PFSK-1 (cell line): ENCODE measurements around the gene DIP2C.

ENCODE experiments used
- FOXP2 ChIP-seq: optimal IDR thresholded peaks from 2 replicates; pipeline ENCODE3; 2011; ENCODE audit warnings: borderline replicate concordance, control low read depth, inconsistent platforms; ENCODE audit not compliant: insufficient read depth; ENCODE audit errors: extremely low read length, extremely low read depth
- POLR2AphosphoS5 ChIP-seq: IDR thresholded peaks from 2 replicates; pipeline ENCODE4 v1.6.1; 2012; ENCODE audit warnings: low read depth, mild to moderate bottlenecking, control low read depth, low read length, moderate library complexity
- SIN3A ChIP-seq: IDR thresholded peaks from 2 replicates; pipeline ENCODE4 v1.6.1; 2012; ENCODE audit warnings: mild to moderate bottlenecking, low read length, moderate library complexity, borderline replicate concordance; ENCODE audit not compliant: insufficient read depth
- TAF1 ChIP-seq: IDR thresholded peaks from 2 replicates; pipeline ENCODE4 v1.6.1; 2012; ENCODE audit warnings: low read length, control low read depth, borderline replicate concordance; ENCODE audit not compliant: insufficient read depth
- TF ChIP-seq, protein P1 (sequence below), 2 experiments: IDR thresholded peaks; 2 replicates each; pipeline versions ENCODE4 v1.6.1 to v1.8.0; 2011 to 2012; ENCODE audit warnings: low read depth in 2 of 2, low read length in 2 of 2, control low read depth in 1 of 2, inconsistent platforms in 1 of 2, mild to moderate bottlenecking in 1 of 2, moderate library complexity in 1 of 2; ENCODE audit not compliant: insufficient read depth in 1 of 2

The DIP2C gene

DNA sequence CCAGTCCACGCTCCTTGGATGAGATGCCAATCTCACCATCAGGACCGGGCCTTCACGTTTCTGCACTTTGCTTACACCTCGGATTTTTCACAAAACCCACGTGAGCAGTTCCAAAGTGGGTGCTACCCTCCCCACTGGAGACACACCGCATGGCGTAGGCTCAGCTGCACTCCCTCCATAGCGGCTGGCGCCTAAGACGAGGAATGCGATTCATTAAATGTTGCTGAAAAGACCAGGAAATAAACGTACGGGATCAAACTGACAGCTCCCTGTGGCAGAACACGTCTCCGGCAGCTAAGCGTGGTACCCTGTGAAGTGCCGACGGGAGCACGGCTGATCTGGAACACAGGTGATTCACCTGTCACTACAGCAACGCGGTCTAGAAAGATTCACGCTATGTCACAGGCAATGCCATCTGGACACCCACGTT is 209.0 kb downstream of the DIP2C start:
- no peak for TF ChIP-seq POLR2AphosphoS5
- TF ChIP-seq, protein P1, sequence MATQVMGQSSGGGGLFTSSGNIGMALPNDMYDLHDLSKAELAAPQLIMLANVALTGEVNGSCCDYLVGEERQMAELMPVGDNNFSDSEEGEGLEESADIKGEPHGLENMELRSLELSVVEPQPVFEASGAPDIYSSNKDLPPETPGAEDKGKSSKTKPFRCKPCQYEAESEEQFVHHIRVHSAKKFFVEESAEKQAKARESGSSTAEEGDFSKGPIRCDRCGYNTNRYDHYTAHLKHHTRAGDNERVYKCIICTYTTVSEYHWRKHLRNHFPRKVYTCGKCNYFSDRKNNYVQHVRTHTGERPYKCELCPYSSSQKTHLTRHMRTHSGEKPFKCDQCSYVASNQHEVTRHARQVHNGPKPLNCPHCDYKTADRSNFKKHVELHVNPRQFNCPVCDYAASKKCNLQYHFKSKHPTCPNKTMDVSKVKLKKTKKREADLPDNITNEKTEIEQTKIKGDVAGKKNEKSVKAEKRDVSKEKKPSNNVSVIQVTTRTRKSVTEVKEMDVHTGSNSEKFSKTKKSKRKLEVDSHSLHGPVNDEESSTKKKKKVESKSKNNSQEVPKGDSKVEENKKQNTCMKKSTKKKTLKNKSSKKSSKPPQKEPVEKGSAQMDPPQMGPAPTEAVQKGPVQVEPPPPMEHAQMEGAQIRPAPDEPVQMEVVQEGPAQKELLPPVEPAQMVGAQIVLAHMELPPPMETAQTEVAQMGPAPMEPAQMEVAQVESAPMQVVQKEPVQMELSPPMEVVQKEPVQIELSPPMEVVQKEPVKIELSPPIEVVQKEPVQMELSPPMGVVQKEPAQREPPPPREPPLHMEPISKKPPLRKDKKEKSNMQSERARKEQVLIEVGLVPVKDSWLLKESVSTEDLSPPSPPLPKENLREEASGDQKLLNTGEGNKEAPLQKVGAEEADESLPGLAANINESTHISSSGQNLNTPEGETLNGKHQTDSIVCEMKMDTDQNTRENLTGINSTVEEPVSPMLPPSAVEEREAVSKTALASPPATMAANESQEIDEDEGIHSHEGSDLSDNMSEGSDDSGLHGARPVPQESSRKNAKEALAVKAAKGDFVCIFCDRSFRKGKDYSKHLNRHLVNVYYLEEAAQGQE (IDR thresholded peaks at IDR 0.05; ENCODE audit: insufficient read depth in 1 of 2, low read depth in 2 of 2, low read length in 2 of 2): no peak
- no peak for TF ChIP-seq TAF1

DNA sequence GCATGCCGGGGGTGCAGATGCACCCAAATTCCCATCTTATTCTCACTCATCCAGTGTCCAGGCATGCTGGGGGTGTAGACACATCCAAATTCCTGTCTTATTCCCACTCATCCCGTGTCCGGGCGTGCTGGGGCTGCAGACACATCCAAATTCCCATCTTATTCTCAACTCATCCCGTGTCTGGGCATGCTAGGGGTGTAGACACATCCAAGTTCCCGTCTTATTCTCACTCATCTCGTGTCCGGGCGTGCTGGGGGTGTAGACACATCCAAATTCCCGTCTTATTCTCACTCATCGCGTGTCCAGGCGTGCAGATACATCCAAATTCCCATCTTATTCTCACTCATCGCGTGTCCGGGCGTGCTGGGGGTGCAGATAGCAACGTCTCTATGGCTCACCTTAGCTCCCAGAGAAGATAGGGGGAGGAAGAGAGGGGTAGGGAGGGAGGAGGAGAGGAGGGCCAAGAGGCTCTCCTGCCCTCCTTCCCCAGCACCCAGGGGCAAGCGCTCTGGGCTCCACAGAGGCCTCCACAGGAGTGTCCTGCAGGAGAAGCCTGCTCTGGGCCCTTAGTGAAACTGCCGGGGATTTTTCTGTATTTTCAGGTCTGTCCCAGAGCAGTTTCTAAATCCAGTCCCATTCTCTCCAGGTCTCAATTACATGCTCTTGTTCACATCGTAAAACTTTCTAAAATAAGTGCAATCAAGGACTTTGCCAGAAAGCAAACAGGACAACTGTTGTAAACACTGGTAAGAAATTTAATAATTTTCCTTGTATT is 210.8 kb downstream of the DIP2C start:
- TF ChIP-seq SIN3A (no peak), POLR2AphosphoS5 (no peak), FOXP2 (no peak), TAF1 (no peak)
- TF ChIP-seq, protein P1 (IDR thresholded peaks at IDR 0.05; ENCODE audit: insufficient read depth in 1 of 2, low read depth in 2 of 2, low read length in 2 of 2): no peak

DNA sequence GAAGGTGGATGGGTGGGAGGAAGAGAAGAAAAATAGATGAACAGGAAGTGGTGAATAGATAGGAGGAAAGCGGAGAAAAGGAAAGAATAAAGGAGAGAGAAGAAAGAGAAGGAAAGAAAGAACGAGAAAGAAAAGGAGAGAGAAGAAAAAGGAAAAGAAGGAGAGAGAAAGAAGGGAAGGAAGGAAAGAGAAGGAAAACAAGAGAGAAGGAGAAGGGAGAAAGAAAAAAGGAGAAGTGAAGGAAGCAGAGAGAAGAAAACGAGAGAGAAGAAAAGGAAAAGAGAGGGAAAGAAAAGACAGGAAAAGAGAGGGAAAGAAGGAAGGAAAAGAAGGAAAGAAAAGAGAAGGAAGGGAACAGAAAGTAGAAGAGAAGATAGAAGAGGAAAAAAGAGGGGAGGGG is 211.8 kb downstream of the DIP2C start:
- TF ChIP-seq, protein P1 (IDR thresholded peaks at IDR 0.05; ENCODE audit: insufficient read depth in 1 of 2, low read depth in 2 of 2, low read length in 2 of 2): no peak
- TF ChIP-seq POLR2AphosphoS5 (no peak), TAF1 (no peak), FOXP2 (no peak), SIN3A (no peak)

DNA sequence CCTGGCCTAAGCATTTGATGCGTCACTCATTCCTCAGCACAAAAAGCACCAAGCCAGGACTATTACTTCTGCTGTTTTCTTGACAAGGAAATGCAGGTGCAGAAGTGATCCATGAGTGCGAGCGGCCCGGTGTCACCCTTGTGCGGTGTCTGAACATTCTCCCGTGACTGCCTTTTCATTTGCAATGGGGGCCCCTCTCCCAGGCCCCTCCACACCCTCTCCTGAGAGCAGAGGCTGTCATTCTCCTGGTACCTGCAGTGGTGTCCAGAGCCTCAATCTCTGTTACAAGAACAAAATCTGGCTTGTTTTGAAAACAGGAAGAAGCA is 213.1 kb downstream of the DIP2C start:
- TF ChIP-seq SIN3A (no peak), POLR2AphosphoS5 (no peak), TAF1 (no peak), FOXP2 (no peak)
- TF ChIP-seq, protein P1 (IDR thresholded peaks at IDR 0.05; ENCODE audit: insufficient read depth in 1 of 2, low read depth in 2 of 2, low read length in 2 of 2): no peak
